ENCODE results near the gene REEP1. TPM values are rescaled to one million over a fixed set of nuclear protein-coding genes. Genes with fewer than 3 reads are reported as not detected.
"Not testable (repeated sequence)": the region's sequence is repeated elsewhere in the genome, so short reads cannot be mapped to it uniquely, and the experiment has no call there.

REEP1 gene
- total RNA-seq, 1 donor: 0.36 TPM

GRCh38 chr2:86249579-86250391 lies 87.6 kb downstream of the REEP1 start:
- Histone ChIP-seq H3K27ac (ENCODE audit: low read depth, low read length) (no peak overlapping the region), H3K4me3 (ENCODE audit: insufficient read depth, low read length) (no peak overlapping the region), H3K9me3 (ENCODE audit: low read depth, low read length) (no peaks in the 10 kb centered on the region), H4K20me1 (ENCODE audit: insufficient read depth, low read length) (no peaks in the 10 kb centered on the region), H3K4me2 (ENCODE audit: insufficient read depth, low read length) (no peak overlapping the region), H3K27me3 (ENCODE audit: insufficient read depth, low read length) (peaks cover 20% of the 10 kb centered on the region), H3K4me1 (ENCODE audit: insufficient read depth, low read length) (no peaks in the 10 kb centered on the region), H2AFZ (ENCODE audit: low read length) (no peak overlapping the region), H3K79me2 (ENCODE audit: insufficient read depth, low read length) (no peaks in the 10 kb centered on the region), H3K36me3 (ENCODE audit: insufficient read depth, low read length) (no peaks in the 10 kb centered on the region)
- no peak for DNase-seq (ENCODE audit: insufficient read length, low spot score, missing footprints)
- no peak for TF ChIP-seq CTCF (IDR thresholded peaks at IDR 0.05; ENCODE audit: extremely low read depth, low read depth, low read length)

DNA sequence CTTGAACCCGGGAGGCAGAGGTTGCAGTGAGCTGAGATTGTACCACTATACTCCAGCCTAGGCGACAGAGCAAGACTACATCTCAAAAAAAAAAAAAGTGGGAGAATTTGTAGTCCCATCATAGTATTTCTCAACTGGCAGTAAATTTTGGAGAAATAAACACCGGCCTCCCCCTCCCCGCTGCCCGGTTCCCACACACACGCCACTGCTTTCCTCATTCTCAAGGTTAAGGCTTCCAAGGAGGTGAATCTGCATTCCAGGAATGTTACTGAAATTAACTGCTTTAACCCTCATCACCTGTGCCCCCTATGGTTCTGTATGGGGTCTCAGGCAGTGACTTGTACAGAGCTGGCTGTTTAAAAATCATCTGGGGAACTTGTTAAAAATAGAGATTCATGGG lies 88.2 kb downstream of the REEP1 start:
- Histone ChIP-seq H3K27me3 (ENCODE audit: insufficient read depth, low read length) (peaks cover 19% of the 10 kb centered on the region), H3K79me2 (ENCODE audit: insufficient read depth, low read length) (no peaks in the 10 kb centered on the region), H3K4me2 (ENCODE audit: insufficient read depth, low read length) (no peak overlapping the region), H3K4me3 (ENCODE audit: insufficient read depth, low read length) (no peak overlapping the region), H3K36me3 (ENCODE audit: insufficient read depth, low read length) (no peaks in the 10 kb centered on the region), H3K4me1 (ENCODE audit: insufficient read depth, low read length) (no peaks in the 10 kb centered on the region), H2AFZ (ENCODE audit: low read length) (no peak overlapping the region), H3K9me3 (ENCODE audit: low read depth, low read length) (no peaks in the 10 kb centered on the region), H3K27ac (ENCODE audit: low read depth, low read length) (no peak overlapping the region), H4K20me1 (ENCODE audit: insufficient read depth, low read length) (no peaks in the 10 kb centered on the region)
- TF ChIP-seq CTCF (IDR thresholded peaks at IDR 0.05; ENCODE audit: extremely low read depth, low read depth, low read length): no peak
- DNase-seq (ENCODE audit: insufficient read length, low spot score, missing footprints): no peak

GRCh38 chr2:86245222-86245621 lies 92.2 kb downstream of the REEP1 start:
- not testable (repeated sequence) for H3K79me2 ChIP-seq (ENCODE audit: insufficient read depth, low read length); H3K4me2 ChIP-seq (ENCODE audit: insufficient read depth, low read length); H3K4me3 ChIP-seq (ENCODE audit: insufficient read depth, low read length); DNase-seq (ENCODE audit: insufficient read length, low spot score, missing footprints); H2AFZ ChIP-seq (ENCODE audit: low read length); H3K36me3 ChIP-seq (ENCODE audit: insufficient read depth, low read length); H3K27ac ChIP-seq (ENCODE audit: low read depth, low read length); H3K9me3 ChIP-seq (ENCODE audit: low read depth, low read length); H4K20me1 ChIP-seq (ENCODE audit: insufficient read depth, low read length); H3K4me1 ChIP-seq (ENCODE audit: insufficient read depth, low read length)
- peaks cover 10% of the 10 kb centered on the region for H3K27me3 ChIP-seq (ENCODE audit: insufficient read depth, low read length)

DNA sequence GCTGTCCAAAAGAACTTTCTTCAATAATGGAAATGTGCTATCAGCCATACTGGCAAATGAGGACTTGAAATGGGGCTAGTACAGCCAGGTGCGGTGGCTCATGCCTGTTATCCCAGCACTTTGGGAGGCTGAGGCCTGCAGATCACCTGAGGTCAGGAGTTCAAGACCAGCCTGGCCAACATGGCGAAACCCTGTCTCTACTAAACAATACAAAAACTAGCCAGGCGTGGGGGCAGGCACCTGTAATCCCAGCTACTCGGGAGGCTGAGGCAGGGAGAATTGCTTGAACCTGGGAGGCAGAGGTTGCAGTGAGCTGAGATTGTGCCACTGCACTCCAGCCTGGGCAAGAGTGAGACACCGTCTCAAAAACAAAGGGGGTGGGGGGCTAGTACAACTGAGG lies 92.6 kb downstream of the REEP1 start:
- H4K20me1 ChIP-seq (ENCODE audit: insufficient read depth, low read length); H3K36me3 ChIP-seq (ENCODE audit: insufficient read depth, low read length); H3K4me3 ChIP-seq (ENCODE audit: insufficient read depth, low read length); H3K79me2 ChIP-seq (ENCODE audit: insufficient read depth, low read length); DNase-seq (ENCODE audit: insufficient read length, low spot score, missing footprints); H3K4me2 ChIP-seq (ENCODE audit: insufficient read depth, low read length); H3K27ac ChIP-seq (ENCODE audit: low read depth, low read length); H3K4me1 ChIP-seq (ENCODE audit: insufficient read depth, low read length); H2AFZ ChIP-seq (ENCODE audit: low read length); H3K9me3 ChIP-seq (ENCODE audit: low read depth, low read length): not testable (repeated sequence)
- H3K27me3 ChIP-seq (ENCODE audit: insufficient read depth, low read length): peaks cover 10% of the 10 kb centered on the region

Data from osteoblast (primary cell).